Pons (tissue), 1 donor: Measurements from ENCODE around the gene METRN.
"Not testable (repeated sequence)": the region's sequence is repeated elsewhere in the genome, so short reads cannot be mapped to it uniquely, and the experiment has no call there.

Source experiments
- DNase-seq: peaks from one replicate; pipeline ENCODE4 v3.0.0-alpha.2; 2016; ENCODE audit warnings: low spot score

METRN gene

GRCh38 chr16:691242-691641 lies 23.7 kb upstream of the METRN start:
- not testable (repeated sequence) for DNase-seq

DNA sequence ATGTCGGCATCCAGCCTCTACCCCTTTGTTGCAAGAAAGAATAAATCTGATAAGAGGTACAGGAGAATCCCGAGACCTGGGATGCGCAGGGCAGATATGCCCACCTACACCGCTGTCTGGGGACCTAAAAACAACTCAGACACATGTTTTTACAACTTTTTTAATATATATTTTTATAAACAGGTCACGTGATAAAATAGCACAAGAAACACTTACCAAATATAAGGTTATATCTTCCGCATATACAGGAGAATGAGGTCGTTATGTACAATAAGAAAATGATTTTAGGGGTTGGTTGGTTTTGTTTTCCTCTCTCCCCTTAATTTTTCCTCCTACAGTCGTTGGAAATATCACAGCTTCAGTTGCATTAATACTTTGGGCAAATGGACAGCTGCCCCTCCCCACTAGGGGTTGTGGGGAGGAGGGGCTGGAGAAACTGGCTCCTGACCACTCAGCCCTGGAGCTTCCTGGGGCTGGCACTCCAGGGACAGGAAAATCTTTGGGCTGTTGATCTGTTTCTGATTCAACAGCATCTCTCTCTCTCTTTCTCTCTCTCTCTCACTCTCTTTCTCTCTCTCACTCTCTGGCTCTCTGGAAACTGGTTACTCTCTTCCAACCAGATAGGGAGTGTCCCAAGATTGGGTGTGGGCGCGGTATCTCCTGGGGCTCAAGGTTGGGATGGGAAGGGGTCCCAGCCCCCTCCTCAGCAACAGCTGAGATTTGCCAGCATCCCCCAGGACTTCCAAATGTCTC lies 22.4 kb upstream of the METRN start:
- DNase-seq = no peak

GRCh38 chr16:693364-693763 lies 21.6 kb upstream of the METRN start:
- no peak for DNase-seq

DNA sequence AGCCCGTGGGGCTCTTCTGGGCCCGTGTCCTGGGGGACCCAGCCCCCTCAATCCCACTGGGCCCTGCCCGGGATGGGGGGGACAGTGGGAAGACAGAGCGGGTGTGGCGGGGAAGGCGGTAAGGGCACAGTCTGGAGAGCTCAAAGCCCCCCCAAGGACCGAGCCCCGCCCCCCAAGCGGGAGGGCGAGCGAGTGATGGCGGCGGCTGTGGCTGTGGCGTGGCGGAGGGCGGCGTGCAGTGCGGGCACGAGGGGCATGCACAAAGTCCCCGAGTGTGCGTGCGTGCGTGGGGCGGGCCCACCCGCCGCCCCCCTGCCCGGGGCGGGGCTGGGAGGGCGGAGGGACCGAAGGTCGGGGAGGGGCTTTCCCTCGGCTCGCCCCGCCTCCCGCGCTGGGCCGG lies 21.2 kb upstream of the METRN start:
- no peak for DNase-seq

DNA sequence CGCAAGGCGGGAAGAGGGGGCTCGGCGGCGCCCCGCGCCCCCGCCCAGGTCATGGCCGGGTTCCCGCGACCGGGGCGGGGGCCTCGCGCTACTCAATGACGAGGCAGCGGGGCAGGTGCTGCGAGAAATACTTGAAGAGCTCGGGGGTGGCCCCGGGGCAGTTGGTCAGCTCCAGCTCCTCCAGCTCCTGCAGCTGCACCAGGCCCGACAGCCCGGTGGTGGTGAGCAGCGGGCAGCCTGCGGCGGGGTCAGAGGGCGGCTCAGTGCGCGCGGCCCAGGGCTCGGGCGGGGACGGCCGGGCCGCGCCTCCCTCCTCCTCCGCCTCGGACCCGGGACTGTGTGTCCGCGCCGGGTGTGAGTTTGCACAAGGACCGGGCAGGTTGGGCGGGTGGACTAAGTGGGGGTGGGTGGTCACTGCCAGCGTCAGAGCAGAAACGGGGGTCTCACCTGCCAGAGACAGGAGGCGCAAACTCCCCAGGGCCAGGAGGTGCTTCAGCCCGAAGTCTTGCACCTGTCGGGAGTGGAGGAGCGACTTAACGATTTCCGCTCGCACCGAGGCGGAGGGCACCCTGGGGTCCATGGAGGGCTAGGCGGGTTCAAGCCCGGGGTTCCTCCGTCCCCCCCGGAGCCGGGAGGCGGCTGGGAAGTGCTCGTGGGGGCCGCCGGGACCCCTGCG lies 20.6 kb upstream of the METRN start:
- DNase-seq = no peak

GRCh38 chr16:694863-695354 lies 20.0 kb upstream of the METRN start:
- no peak for DNase-seq

GRCh38 chr16:695355-696089 lies 19.4 kb upstream of the METRN start:
- no peak for DNase-seq

DNA sequence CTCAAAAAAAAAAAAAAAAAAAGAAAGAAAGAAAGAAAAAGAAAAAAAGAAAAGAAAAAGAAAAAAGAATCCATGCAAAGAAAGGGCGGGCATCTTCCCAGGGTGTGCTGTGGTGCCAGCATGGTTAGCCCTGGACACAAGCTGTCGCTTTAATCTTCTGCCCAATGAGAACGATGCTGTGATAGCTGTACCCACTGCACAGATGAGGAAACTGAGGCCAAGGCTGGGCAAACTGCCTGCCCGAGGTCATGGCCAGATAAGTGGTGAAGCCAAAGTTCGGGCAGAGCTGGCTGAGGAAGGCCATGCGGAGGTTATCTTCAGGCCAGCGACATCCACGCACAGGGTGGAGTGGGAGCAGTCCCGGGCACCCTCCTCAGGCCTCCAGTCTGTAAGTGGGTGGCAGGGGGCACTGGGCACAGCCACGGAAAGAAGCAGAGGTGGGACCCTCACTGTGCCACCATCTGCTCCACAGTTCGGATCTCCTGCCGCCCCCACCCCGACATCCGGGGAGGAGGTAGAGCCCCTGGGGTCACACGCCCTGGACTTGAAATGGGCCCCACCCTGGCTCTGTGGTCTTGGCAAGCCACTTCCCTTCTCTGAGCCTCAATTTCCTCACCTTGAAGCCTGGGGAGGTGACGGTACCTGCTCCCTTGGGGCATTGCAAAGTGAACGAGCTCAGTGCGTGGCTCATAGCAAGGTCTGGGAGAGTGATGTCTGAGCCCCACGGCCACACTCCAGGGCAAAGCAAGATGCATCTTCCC lies 15.8 kb upstream of the METRN start:
- no peak for DNase-seq

- DNase-seq = no peak
Measured at GRCh38 chr16:700684-701584, 14.0 kb upstream of the METRN start.

DNA sequence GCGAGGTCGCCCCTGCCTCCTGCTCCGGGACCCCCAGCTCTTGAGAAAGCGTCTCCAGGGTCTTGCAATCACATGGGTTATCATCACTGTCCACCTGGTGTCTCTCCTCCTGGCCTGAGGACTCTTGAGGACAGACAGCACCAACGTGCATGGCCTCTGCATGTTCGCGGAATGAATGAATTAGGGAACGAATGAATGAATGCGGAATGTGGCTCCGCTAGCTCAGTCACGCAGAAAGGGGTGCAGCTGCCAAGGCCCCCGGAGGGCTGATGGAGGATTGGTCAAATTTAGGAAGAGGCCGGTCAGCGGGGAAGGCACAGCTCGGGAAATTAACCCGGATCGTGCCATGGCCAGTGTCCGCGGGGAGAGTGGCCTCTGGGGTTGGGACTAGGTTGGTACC lies 12.6 kb upstream of the METRN start:
- no peak for DNase-seq

GRCh38 chr16:703406-703805 lies 11.5 kb upstream of the METRN start:
- DNase-seq = no peak

- no peak for DNase-seq
Measured at GRCh38 chr16:704047-704446, 10.9 kb upstream of the METRN start.

DNA sequence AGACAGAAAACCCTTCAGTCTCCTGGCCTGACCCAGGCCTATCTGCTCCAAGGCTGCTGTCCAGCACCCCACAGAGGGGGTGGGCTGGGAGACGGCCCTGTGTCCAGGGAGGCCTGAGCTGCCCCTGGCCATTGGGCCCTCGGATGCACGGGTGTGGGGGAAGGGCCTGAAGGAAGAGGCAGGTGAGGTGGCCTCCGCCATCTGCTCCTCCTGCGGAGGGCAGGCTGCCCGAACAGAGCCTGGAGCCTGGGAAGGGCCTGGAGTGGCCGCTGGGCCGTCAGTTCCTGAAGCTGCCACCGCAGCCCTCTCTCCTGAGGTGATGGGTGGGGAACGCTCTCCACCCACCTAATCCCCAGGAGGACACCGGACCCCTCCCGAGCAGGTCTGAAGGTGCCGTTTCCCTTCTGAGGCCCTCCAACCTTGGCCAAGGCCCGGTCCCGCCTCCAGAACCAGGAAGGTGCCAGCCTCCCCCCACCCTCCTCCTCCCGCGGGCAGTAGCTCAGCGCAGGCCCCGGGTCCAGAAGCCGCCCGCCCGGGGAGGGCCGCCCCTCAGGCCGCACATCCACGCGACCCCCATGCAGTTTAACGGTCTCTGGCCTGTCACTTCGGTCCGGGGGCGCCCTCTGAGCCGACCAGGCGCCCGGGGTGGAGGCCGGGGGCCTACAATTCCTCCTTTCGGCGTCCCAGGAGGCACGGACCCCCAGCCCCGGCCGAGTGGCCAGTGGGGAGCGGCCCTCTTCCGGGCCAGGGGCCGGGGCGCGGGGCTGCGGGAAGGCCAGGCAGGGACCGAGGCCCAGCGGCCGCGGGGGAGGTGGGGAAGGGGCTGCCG lies 10.2 kb upstream of the METRN start:
- DNase-seq = no peak

DNA sequence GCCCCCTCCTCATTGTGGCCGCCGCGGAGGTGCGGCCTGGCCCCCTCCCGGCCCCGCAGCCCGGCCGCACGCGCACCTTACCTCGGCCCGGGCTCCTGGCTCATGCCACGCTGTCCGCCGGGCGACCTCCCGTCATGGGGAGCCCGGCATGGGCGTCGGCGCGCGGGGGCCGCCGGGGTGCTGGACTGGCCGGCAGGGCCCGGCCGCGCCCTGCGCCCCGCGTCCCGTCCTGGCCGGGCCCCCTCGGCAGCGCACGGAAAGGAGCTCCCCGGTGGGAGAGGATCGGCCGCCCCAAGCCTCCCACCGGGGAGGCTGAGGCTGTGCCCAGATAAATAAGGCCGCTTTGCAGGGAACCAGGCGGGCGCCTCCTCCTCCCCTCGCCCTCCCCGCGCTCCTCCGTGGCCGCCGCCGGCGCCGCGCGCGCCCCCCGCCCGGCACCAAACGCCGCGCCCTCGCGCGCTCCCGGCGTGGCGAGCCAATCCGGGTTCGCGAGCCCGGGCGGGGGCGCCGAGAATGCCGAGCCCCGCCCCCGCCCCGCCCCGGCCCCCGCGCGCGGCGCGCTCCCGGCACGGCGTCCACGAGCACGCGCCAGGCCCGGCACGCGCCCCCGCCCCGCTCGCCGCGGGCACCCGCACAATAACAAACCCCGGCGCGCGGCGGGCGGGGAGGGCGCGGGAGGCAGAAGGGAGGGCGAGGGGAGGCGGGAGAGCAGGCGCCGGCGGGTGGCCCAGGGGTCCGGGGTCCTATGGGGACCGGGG lies 9.3 kb upstream of the METRN start, which contains the start of gene FBXL16:
TSS of gene FBXL16 (minus strand) at position 371 of the 758 bp plus-strand sequence. CDS start 8,396 bp downstream, outside the sequence.
- no peak for DNase-seq

- no peak for DNase-seq
Measured at GRCh38 chr16:706189-707061, 8.5 kb upstream of the METRN start.

- no peak for DNase-seq
Measured at GRCh38 chr16:707062-707538, 7.8 kb upstream of the METRN start.

DNA sequence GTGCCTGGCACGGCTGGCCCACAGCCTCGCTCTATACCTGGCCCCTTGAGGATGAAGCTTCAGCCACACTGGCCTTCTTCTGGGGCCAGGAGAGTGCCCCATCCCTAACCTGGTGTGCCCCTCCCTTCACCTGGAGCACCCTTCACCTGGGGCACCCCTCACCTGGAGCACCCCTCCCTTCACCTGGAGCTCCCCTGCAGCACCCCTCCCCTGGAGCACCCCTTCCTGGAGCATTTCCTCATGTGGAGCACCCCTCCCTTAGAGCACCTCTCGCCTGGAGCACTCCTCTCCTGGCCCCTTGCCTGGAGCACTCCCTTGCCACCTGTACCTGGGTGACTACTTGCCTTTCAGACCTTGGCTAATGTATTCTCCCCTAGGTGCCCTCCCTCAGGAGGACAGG lies 6.9 kb upstream of the METRN start:
- DNase-seq = no peak

DNA sequence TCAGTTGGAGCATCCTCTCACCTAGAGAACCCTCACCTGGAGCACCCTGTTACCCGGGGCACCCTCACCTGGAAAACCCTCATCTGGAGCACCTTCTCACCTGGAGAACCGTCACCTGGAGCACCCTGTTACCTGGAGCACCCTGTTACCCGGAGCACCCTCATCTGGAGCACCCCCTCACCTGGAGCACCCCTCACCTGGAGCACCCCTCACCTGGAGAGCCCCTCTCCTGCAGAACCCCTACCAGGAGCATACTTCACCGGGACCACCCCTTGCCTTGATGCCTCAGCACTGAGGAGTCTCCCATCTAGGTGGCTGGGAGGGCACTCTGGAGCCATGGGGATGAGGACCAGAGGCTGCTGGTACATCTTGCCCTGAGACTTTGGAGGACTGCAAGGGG lies 6.0 kb upstream of the METRN start:
- DNase-seq = no peak
